ENCODE measurements around the gene DENND10.

DNA sequence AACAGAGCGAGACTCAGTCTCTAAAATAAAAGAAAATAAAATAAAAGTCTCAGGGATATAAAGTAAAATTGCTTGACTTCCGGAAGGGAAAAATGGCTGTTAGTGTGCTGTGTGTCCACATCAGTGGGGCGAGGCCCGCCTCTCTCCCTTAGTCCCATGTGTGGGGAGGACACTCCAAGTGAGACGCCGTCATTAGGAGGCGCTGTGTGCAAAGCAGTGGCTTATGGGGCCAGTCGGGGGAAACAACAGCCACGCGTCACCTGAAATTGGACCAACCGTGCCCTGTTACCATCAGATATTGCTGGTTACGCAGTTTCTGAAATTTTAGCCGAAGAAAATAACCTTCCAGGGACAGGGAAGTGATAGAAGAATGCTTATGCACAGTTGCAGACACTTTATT, 45.8 kb downstream of the DENND10 start:
- TF ChIP-seq, protein P1, sequence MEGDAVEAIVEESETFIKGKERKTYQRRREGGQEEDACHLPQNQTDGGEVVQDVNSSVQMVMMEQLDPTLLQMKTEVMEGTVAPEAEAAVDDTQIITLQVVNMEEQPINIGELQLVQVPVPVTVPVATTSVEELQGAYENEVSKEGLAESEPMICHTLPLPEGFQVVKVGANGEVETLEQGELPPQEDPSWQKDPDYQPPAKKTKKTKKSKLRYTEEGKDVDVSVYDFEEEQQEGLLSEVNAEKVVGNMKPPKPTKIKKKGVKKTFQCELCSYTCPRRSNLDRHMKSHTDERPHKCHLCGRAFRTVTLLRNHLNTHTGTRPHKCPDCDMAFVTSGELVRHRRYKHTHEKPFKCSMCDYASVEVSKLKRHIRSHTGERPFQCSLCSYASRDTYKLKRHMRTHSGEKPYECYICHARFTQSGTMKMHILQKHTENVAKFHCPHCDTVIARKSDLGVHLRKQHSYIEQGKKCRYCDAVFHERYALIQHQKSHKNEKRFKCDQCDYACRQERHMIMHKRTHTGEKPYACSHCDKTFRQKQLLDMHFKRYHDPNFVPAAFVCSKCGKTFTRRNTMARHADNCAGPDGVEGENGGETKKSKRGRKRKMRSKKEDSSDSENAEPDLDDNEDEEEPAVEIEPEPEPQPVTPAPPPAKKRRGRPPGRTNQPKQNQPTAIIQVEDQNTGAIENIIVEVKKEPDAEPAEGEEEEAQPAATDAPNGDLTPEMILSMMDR (IDR thresholded peaks at IDR 0.05), result no peak
- TF ChIP-seq POLR2AphosphoS5 (IDR thresholded peaks at IDR 0.05) (no peak), POLR2A (IDR thresholded peaks at IDR 0.05) (no peak)
